SK-N-SH treated with all-trans-retinoic acid at 6 μM for 48 hours (cell line): Measurements from ENCODE around the gene RAD51B.

Source experiments
- ARNTL ChIP-seq: fragments of 450-650 bp; formaldehyde crosslinking; IDR thresholded peaks from 2 replicates; pipeline ENCODE4 v1.5.0; 2020; ENCODE audit warnings: low read depth, mild to moderate bottlenecking, moderate library complexity, borderline replicate concordance
- CREB5 ChIP-seq: fragments of 250-450 bp; sonication (Bioruptor Pico); IDR thresholded peaks from 2 replicates; pipeline ENCODE4 v1.5.1; 2020; ENCODE audit warnings: low read depth, mild to moderate bottlenecking, moderate library complexity
- CSRNP3 ChIP-seq: fragments of 250-450 bp; sonication (Bioruptor Pico); IDR thresholded peaks from 2 replicates; pipeline ENCODE4 v1.5.1; 2021; ENCODE audit warnings: mild to moderate bottlenecking, moderate library complexity
- RARB ChIP-seq: fragments of 250-450 bp; sonication (Bioruptor Pico); IDR thresholded peaks from 2 replicates; pipeline ENCODE4 v1.8.0; 2021; ENCODE audit warnings: mild to moderate bottlenecking, moderate library complexity
- TCF4 ChIP-seq: fragments of 250-450 bp; sonication (Bioruptor Pico); IDR thresholded peaks from 2 replicates; pipeline ENCODE4 v1.8.0; 2021; ENCODE audit warnings: mild to moderate bottlenecking, moderate library complexity, borderline replicate concordance
- ZFP3 ChIP-seq: fragments of 250-450 bp; sonication (Bioruptor Pico); IDR thresholded peaks from 2 replicates; pipeline ENCODE4 v1.5.0; 2020; ENCODE audit warnings: mild to moderate bottlenecking, moderate library complexity
- ZFP30 ChIP-seq: fragments of 450-650 bp; formaldehyde crosslinking; IDR thresholded peaks from 2 replicates; pipeline ENCODE4 v1.5.0; 2022; ENCODE audit warnings: mild to moderate bottlenecking, moderate library complexity
- TF ChIP-seq, protein P1 (sequence below): fragments of 250-450 bp; sonication (Bioruptor Pico); IDR thresholded peaks from 2 replicates; pipeline ENCODE4 v1.8.0; 2020; ENCODE audit warnings: mild to moderate bottlenecking, moderate library complexity, borderline replicate concordance
- TF ChIP-seq, protein P2 (sequence below): fragments of 250-450 bp; sonication (Bioruptor Pico); IDR thresholded peaks from 2 replicates; pipeline ENCODE4 v1.8.0; 2021; ENCODE audit warnings: low read depth, mild to moderate bottlenecking, moderate library complexity, borderline replicate concordance

DNA sequence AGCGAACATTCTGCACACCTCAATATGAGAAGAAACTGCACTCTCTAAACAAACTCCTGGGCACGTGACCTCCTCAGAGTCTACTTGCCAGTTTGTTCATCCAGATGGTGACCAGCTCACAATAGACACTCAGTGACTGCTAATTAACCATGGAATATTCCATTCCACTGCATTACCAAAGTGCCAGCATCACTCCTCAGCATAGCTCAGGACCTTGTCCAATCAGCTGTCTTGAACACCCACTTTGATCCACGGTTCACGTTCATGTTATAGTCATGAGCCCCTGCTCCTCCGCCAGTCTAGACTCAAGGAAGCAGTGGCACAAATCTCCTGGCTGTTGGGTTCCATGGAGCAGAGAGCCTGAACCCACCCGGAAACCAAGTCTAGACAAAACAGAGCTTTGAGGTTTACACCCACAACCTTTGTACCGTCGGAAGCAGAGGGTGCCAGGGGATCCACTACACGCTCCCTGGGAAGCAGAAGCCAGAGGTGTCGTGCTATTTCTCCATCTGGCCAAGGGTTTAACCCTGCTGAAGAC, 688.0 kb downstream of the RAD51B start:
- TF ChIP-seq CREB5 (CRISPR knock-in tag) (no peak), TCF4 (CRISPR knock-in tag) (no peak), ARNTL (CRISPR knock-in tag) (no peak), RARB (no peak), CSRNP3 (CRISPR knock-in tag) (no peak), ZFP30 (CRISPR knock-in tag) (no peak), ZFP3 (CRISPR knock-in tag) (no peak)
- TF ChIP-seq, protein P1, sequence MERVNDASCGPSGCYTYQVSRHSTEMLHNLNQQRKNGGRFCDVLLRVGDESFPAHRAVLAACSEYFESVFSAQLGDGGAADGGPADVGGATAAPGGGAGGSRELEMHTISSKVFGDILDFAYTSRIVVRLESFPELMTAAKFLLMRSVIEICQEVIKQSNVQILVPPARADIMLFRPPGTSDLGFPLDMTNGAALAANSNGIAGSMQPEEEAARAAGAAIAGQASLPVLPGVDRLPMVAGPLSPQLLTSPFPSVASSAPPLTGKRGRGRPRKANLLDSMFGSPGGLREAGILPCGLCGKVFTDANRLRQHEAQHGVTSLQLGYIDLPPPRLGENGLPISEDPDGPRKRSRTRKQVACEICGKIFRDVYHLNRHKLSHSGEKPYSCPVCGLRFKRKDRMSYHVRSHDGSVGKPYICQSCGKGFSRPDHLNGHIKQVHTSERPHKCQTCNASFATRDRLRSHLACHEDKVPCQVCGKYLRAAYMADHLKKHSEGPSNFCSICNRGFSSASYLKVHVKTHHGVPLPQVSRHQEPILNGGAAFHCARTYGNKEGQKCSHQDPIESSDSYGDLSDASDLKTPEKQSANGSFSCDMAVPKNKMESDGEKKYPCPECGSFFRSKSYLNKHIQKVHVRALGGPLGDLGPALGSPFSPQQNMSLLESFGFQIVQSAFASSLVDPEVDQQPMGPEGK (CRISPR knock-in tag), result no peak
- TF ChIP-seq, protein P2, sequence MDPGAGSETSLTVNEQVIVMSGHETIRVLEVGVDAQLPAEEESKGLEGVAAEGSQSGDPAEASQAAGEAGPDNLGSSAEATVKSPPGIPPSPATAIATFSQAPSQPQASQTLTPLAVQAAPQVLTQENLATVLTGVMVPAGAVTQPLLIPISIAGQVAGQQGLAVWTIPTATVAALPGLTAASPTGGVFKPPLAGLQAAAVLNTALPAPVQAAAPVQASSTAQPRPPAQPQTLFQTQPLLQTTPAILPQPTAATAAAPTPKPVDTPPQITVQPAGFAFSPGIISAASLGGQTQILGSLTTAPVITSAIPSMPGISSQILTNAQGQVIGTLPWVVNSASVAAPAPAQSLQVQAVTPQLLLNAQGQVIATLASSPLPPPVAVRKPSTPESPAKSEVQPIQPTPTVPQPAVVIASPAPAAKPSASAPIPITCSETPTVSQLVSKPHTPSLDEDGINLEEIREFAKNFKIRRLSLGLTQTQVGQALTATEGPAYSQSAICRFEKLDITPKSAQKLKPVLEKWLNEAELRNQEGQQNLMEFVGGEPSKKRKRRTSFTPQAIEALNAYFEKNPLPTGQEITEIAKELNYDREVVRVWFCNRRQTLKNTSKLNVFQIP (CRISPR knock-in tag), result no peak
